Measurements from ENCODE around the gene KIR2DL1. TPM values are rescaled to one million over a fixed set of nuclear protein-coding genes. Genes with fewer than 3 reads are reported as not detected.
"Not testable (repeated sequence)": the region's sequence is repeated elsewhere in the genome, so short reads cannot be mapped to it uniquely, and the experiment has no call there.

Gene KIR2DL1
- total RNA-seq, 1 donor: not detected

- TF ChIP-seq CTCF (IDR thresholded peaks at IDR 0.05; ENCODE audit: insufficient read depth, low read depth, low read length): no peak
- no peak overlapping the region for H3K4me3 ChIP-seq (ENCODE audit: low read depth, low read length)
- no peak for DNase-seq (ENCODE audit: low read depth)
Observed at GRCh38 chr19:54806516-54806838, 36.9 kb downstream of the KIR2DL1 start.

GRCh38 chr19:54814571-54814970 is 45.0 kb downstream of the KIR2DL1 start:
- not testable (repeated sequence) for DNase-seq (ENCODE audit: low read depth); H3K4me3 ChIP-seq (ENCODE audit: low read depth, low read length)

GRCh38 chr19:54816251-54816650 is 46.7 kb downstream of the KIR2DL1 start, which contains the start of gene KIR3DL1:
Gene KIR3DL1 (plus strand): TSS chr19:54816468.
- not testable (repeated sequence) for H3K4me3 ChIP-seq (ENCODE audit: low read depth, low read length); DNase-seq (ENCODE audit: low read depth)

DNA sequence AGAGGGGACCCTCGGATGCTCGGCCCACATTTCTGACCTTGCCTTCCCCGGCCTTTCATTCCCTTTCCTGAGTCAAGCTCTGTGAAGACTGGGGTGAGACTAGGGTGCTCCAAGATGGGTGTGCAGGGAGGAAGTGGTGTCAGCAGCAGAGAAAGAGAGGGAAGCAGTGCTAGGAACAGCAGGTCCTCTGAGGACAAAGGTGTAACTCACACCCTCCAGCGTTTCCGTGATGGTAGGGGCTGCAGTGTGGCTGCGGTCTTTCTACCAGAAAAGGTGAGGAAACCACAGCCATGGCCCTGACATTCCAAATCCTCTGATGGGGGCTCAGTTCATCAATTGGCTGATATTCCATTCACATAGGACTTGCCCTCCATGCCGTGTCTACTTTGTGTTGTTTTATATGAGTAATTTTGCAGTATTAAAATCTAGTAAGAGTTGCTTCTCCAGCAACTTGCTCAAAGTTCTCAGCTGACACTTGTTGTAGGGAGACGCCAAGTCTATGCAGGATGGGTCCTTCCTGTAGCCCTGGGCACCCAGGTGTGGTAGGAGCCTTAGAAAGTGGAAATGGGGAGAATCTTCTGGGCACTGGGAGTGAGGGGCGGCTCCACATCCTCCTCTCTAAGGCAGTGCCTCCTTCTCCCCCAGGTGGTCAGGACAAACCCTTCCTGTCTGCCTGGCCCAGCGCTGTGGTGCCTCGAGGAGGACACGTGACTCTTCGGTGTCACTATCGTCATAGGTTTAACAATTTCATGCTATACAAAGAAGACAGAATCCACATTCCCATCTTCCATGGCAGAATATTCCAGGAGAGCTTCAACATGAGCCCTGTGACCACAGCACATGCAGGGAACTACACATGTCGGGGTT is 48.3 kb downstream of the KIR2DL1 start:
- TF ChIP-seq CTCF (IDR thresholded peaks at IDR 0.05; ENCODE audit: insufficient read depth, low read depth, low read length): no peak
- no peak overlapping the region for H3K4me3 ChIP-seq (ENCODE audit: low read depth, low read length)
- DNase-seq (ENCODE audit: low read depth): no peak

- DNase-seq (ENCODE audit: low read depth); H3K4me3 ChIP-seq (ENCODE audit: low read depth, low read length): not testable (repeated sequence)
Observed at GRCh38 chr19:54824416-54824815, 54.8 kb downstream of the KIR2DL1 start.

GRCh38 chr19:54825326-54825725 is 55.7 kb downstream of the KIR2DL1 start:
- not testable (repeated sequence) for H3K4me3 ChIP-seq (ENCODE audit: low read depth, low read length); DNase-seq (ENCODE audit: low read depth)

DNA sequence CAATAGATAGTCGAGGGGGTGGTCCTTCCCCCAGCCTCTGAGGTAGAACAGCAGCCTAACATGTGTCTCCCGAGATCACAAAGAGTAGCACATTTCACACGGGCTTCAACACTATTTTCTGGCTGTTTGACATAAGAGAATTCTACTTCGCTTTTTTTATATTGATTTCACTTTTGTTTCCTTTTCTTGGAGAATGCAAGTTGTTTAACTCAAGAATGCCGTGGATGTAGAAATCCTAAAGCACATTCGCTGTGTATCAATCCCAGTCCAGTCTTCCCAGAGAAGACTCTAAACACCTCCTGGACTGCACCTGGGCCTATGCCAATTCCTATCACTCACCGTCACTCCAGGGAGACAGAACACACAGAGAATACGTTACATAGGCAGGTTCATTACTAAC is 58.5 kb downstream of the KIR2DL1 start:
- DNase-seq (ENCODE audit: low read depth); H3K4me3 ChIP-seq (ENCODE audit: low read depth, low read length): not testable (repeated sequence)

GRCh38 chr19:54832496-54832895 is 62.9 kb downstream of the KIR2DL1 start, which contains the start of gene KIR2DS4:
Gene KIR2DS4 (plus strand): TSS chr19:54832676.
- H3K4me3 ChIP-seq (ENCODE audit: low read depth, low read length); DNase-seq (ENCODE audit: low read depth): not testable (repeated sequence)

Small RNAs within 50 kb of the gene (small RNA-seq; reads per million reads assigned to genes)
- gene KIR3DP1: not detected

Other genes with a start within 250 kb of the KIR2DL1 start
- gene LILRA2, start 196.0 kb upstream of the KIR2DL1 start, total RNA-seq: not detected in 2 replicates
- not detected in 2 replicates for gene LILRA1, start 176.2 kb upstream of the KIR2DL1 start, total RNA-seq
- not detected in 2 replicates for gene LILRB1, start 139.3 kb upstream of the KIR2DL1 start, total RNA-seq
- gene LILRB4, start 106.8 kb upstream of the KIR2DL1 start, total RNA-seq: not detected in 2 replicates
- gene KIR3DL3, start 45.4 kb upstream of the KIR2DL1 start, total RNA-seq: not detected in 2 replicates
- not detected in 2 replicates for gene KIR2DL3, start 31.3 kb upstream of the KIR2DL1 start, total RNA-seq
- not detected in 2 replicates for gene KIR2DL4, start 33.8 kb downstream of the KIR2DL1 start, total RNA-seq
- not detected in 2 replicates for gene KIR3DL1, start 46.7 kb downstream of the KIR2DL1 start, total RNA-seq
- not detected in 2 replicates for gene KIR2DS4, start 62.9 kb downstream of the KIR2DL1 start, total RNA-seq
- gene KIR3DL2, start 80.7 kb downstream of the KIR2DL1 start, total RNA-seq: not detected in 2 replicates
- gene FCAR, start 104.4 kb downstream of the KIR2DL1 start, total RNA-seq: not detected in 2 replicates
- gene NCR1, start 136.4 kb downstream of the KIR2DL1 start, total RNA-seq: not detected in 2 replicates
- not detected in 2 replicates for gene NLRP7, start 177.7 kb downstream of the KIR2DL1 start, total RNA-seq
- gene NLRP2, start 196.6 kb downstream of the KIR2DL1 start, total RNA-seq: 0.32 and 1.3 TPM in 2 replicates